OCI-LY7 (cell line): ENCODE data around the gene ZNRF1. TPM values are rescaled to one million over a fixed set of nuclear protein-coding genes. Genes with fewer than 3 reads are reported as not detected.
A peak's percentile ranks its signal among the peaks of the same experiment; 100 is the strongest.

Source experiments
- BruUV-seq: library from RNA; stranded (reverse); fragments of 400-500 nt; replicated peaks from 2 replicates; lab custom pipeline; 2021; lab: Mats Ljungman, UMichigan
- CTCF ChIA-PET: fragments of 300-600 bp; sonication (Branson Sonifier 250); formaldehyde crosslinking; loops from one replicate; lab custom pipeline; 2022; ENCODE audit warnings: antibody characterized with exemption; ENCODE audit not compliant: unreplicated experiment; lab: Charles Lee
- POLR2A ChIA-PET: fragments of 300-600 bp; sonication (Branson Sonifier 250); formaldehyde crosslinking; loops from one replicate; lab custom pipeline; 2022; ENCODE audit warnings: antibody characterized with exemption; lab: Charles Lee
- DNase-seq: peaks from one replicate; pipeline ENCODE4 v3.0.0-alpha.2; 2015; ENCODE audit warnings: low spot score
- H2AFZ ChIP-seq: fragments of 200-600 bp; sonication (generic), shearing (Covaris generic); 2 replicates; pipeline ENCODE4 v1.6.1; 2014; ENCODE audit warnings: mild to moderate bottlenecking, antibody characterized with exemption, low read length, moderate library complexity
- H3K27ac ChIP-seq: fragments of 200-600 bp; sonication (generic); 2 replicates; pipeline ENCODE4 v1.5.1; 2014; ENCODE audit warnings: mixed run types, low read depth, mild to moderate bottlenecking, moderate library complexity, low read length, inconsistent platforms; ENCODE audit not compliant: poor library complexity, severe bottlenecking
- H3K36me3 ChIP-seq: fragments of 200-600 bp; sonication (generic); 2 replicates; pipeline ENCODE4 v1.6.1; 2014; ENCODE audit warnings: mild to moderate bottlenecking, antibody characterized with exemption, low read length, moderate library complexity, mixed read lengths; ENCODE audit not compliant: insufficient read depth
- H3K4me1 ChIP-seq: fragments of 200-600 bp; sonication (generic); 2 replicates; pipeline ENCODE4 v1.5.1; 2014; ENCODE audit warnings: mild to moderate bottlenecking, low read length; ENCODE audit not compliant: insufficient read depth, poor library complexity, severe bottlenecking
- H3K4me2 ChIP-seq: fragments of 200-600 bp; sonication (generic); 2 replicates; pipeline ENCODE4 v1.6.1; 2014; ENCODE audit warnings: mild to moderate bottlenecking, low read length
- H3K4me3 ChIP-seq: fragments of 200-600 bp; sonication (generic); 2 replicates; pipeline ENCODE4 v1.5.1; 2014; ENCODE audit warnings: mild to moderate bottlenecking, low read depth, low read length; ENCODE audit not compliant: poor library complexity, severe bottlenecking
- H3K79me2 ChIP-seq: fragments of 200-600 bp; sonication (generic); 2 replicates; pipeline ENCODE4 v1.6.1; 2016; ENCODE audit warnings: low read depth, mild to moderate bottlenecking, low read length, moderate library complexity, mixed read lengths; ENCODE audit not compliant: insufficient read depth
- H3K9me2 ChIP-seq: fragments of 200-600 bp; sonication (generic); 2 replicates; pipeline ENCODE4 v1.6.1; 2016; ENCODE audit warnings: mild to moderate bottlenecking, low read length, mixed read lengths; ENCODE audit not compliant: insufficient read depth
- H3K9me3 ChIP-seq: fragments of 200-600 bp; sonication (generic); 2 replicates; pipeline ENCODE4 v1.6.1; 2014; ENCODE audit warnings: mild to moderate bottlenecking, mixed run types, low read length, mixed read lengths
- H4K20me1 ChIP-seq: fragments of 200-600 bp; sonication (generic); 2 replicates; pipeline ENCODE4 v1.6.1; 2014; ENCODE audit warnings: mild to moderate bottlenecking, antibody characterized with exemption, low read length, moderate library complexity, mixed read lengths; ENCODE audit not compliant: insufficient read depth
- EZH2phosphoT487 ChIP-seq: fragments of 200-600 bp; sonication (generic); IDR thresholded peaks from 2 replicates; pipeline ENCODE4 v1.6.1; 2018; ENCODE audit warnings: low read depth, borderline replicate concordance, mild to moderate bottlenecking, mixed run types, antibody characterized with exemption, low read length, moderate library complexity, mixed read lengths
- intact Hi-C: fragments of 100-400 bp; cut with micrococcal nuclease; formaldehyde crosslinking; loops from one replicate; pipeline ENCODE4 v1.10.0; 2022; ENCODE audit not compliant: unreplicated experiment
- total RNA-seq, 2 experiments: library from RNA; depleted of rRNA in 1 of 2; stranded (reverse); fragments of >200 nt in 1 of 2; shearing (Covaris generic) in 1 of 2; gene quantifications; 2 replicates each; pipeline ENCODE4 v1.2.3, GENCODE V29; 2014 to 2022
- TF ChIP-seq, protein P1 (sequence below): fragments of 200-600 bp; sonication (generic); conservative IDR thresholded peaks from 2 replicates; pipeline ENCODE4 v1.5.1; 2014; ENCODE audit warnings: mild to moderate bottlenecking, antibody characterized with exemption, low read length, moderate library complexity, mixed read lengths

ZNRF1 gene
- total RNA-seq, 2 experiments from 2014 or later, result 11.8 to 23.7 TPM

DNA sequence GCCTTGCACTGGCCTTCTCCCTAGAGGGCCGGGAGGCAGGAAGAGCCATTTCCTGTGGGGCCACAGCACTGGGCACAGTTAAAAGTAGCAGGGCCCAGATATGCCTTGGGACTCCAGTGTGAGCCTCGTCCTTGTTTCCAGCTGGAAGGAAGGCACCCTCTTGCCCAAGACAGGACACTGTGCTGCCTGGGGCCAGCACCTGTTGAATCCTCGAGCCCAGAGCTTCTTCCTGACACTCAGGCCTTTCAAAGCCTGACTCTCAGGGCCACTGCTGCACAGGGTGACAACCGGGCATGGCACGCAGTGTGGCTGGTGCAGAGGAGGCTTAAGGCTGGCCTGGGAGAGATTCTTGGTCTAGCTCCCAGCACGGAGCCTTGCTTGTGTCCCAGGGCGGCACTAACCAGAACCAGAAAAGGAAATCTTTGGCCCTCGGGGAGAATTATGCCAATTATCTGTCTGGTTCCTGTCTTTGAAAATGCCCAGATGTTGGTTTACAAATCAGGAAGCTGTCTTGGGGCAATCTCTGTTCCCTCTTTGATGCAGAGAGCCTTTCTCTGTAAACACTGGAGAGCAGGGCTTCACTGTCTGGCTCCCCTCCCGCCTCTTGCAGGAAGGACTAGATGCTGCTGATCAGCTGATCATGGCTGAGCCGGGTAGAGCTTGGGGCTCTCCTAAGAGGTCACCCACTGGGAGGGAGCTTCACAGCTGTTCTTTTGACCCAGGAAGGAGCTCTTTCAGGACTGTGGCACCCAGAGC, 106.7 kb downstream of the ZNRF1 start:
- H3K9me2 ChIP-seq, result no peaks in the 10 kb centered on the region
- CTCF ChIA-PET, result interaction anchor here (0.6 to 1.5 kb wide), 2 partner anchors 8 to 31 kb away, joined by 3 to 5 read pairs; no protein-coding TSS in a partner anchor
- H3K4me3 ChIP-seq, result no peak overlapping the region
- no peaks in the 10 kb centered on the region for H3K9me3 ChIP-seq
- TF ChIP-seq, protein P1, sequence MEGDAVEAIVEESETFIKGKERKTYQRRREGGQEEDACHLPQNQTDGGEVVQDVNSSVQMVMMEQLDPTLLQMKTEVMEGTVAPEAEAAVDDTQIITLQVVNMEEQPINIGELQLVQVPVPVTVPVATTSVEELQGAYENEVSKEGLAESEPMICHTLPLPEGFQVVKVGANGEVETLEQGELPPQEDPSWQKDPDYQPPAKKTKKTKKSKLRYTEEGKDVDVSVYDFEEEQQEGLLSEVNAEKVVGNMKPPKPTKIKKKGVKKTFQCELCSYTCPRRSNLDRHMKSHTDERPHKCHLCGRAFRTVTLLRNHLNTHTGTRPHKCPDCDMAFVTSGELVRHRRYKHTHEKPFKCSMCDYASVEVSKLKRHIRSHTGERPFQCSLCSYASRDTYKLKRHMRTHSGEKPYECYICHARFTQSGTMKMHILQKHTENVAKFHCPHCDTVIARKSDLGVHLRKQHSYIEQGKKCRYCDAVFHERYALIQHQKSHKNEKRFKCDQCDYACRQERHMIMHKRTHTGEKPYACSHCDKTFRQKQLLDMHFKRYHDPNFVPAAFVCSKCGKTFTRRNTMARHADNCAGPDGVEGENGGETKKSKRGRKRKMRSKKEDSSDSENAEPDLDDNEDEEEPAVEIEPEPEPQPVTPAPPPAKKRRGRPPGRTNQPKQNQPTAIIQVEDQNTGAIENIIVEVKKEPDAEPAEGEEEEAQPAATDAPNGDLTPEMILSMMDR, result no peak
- no peak for TF ChIP-seq EZH2phosphoT487
- POLR2A ChIA-PET, result interaction anchor here (0.5 to 1.5 kb wide), 7 partner anchors 10 to 592 kb away, joined by 3 to 5 read pairs (median 3); partner anchors contain the start of gene WDR59
- H3K27ac ChIP-seq, result peak overlapping the region; percentile 37
- intact Hi-C loops, result no loop called here
- DNase-seq, result peak; percentile 50
- H4K20me1 ChIP-seq, result no peaks in the 10 kb centered on the region
- H3K79me2 ChIP-seq, result no peaks in the 10 kb centered on the region
- no TSS peak for BruUV-seq
- no peaks in the 10 kb centered on the region for H3K36me3 ChIP-seq
- H3K4me1 ChIP-seq, result peaks cover 57% of the 10 kb centered on the region
- peak overlapping the region; percentile 59 for H3K4me2 ChIP-seq
- H2AFZ ChIP-seq, result no peak overlapping the region; the same call in 1 of the 2 replicates

DNA sequence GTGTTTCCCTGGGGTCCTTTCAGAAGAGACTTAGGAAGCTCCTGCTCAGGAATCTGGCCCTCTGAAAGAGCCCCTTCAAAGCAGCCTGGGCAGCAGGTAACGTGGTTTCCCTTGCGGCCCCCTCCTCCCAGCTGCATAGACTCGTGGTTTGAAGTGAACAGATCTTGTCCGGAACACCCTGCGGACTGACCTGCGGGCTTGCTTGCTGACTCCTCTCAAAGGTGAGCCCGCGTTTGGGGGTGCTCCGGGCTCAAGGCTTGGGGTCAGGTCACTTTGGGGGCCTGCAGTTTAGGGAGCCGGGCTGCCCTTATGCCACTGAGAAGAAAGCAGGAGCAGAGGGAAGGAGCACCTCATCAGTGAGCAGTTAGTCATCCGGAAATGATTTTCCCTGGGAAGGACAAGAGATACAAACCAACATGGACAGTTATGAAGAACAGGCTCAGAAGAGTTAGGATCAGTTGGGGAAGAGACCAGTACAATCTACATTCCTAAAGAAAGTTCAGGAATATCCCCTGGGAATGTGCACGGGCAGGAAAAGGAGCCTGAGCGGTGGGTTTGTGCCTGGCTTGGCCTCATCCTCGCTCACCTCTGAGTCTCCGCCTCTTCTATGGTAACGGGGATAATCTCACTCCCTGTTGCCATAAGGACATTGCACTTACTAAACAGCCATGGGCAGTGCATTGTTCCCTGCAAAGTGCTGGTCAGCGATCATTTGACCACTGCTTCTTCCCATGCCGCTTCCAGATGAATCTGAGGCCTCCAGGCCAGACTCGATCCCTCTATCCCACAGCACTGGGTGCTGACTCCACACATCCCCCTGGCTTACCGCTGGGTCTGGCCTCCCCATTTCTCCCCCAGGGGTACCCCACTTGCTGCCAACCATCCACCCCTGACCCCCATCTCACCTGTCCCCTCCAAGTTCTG, 107.8 kb downstream of the ZNRF1 start:
- Histone ChIP-seq H3K79me2 (no peaks in the 10 kb centered on the region), H2AFZ (no peak overlapping the region), H3K9me3 (no peaks in the 10 kb centered on the region), H3K9me2 (no peaks in the 10 kb centered on the region), H3K36me3 (no peaks in the 10 kb centered on the region), H3K4me1 (peaks cover 68% of the 10 kb centered on the region), H3K4me3 (no peak overlapping the region), H3K27ac (no peak overlapping the region), H4K20me1 (no peaks in the 10 kb centered on the region), H3K4me2 (peak overlapping the region; percentile 59; the same call in 1 of the 2 replicates)
- ChIA-PET CTCF (interaction anchor here (0.5 to 1.5 kb wide), 2 partner anchors 9 to 122 kb away, joined by 5 to 6 read pairs; partner anchors contain the start of gene WDR59), POLR2A (interaction anchor here (0.5 to 1.5 kb wide), 6 partner anchors 12 to 593 kb away, joined by 3 to 5 read pairs (median 3); partner anchors contain the start of gene WDR59)
- no peak for TF ChIP-seq EZH2phosphoT487
- TF ChIP-seq, protein P1, result no peak
- no TSS peak for BruUV-seq
- DNase-seq, result no peak
- intact Hi-C loops, result no loop called here
